HEK293 (cell line): ENCODE measurements around the gene S100A6.

Source experiments
- HOXD13 ChIP-seq: sonication (generic); formaldehyde crosslinking; IDR thresholded peaks from 2 replicates; pipeline ENCODE4 v1.8.0; 2022; ENCODE audit warnings: missing genetic modification reagents, borderline replicate concordance
- INSM2 ChIP-seq: fragments of 450-650 bp; formaldehyde crosslinking; IDR thresholded peaks from 2 replicates; pipeline ENCODE4 v1.5.1; 2016; ENCODE audit warnings: missing biosample characterization, missing genetic modification characterization
- OVOL3 ChIP-seq: fragments of 450-650 bp; formaldehyde crosslinking; IDR thresholded peaks from 2 replicates; pipeline ENCODE4 v1.5.1; 2016; ENCODE audit warnings: missing biosample characterization, missing genetic modification characterization
- PRDM1 ChIP-seq: fragments of 450-650 bp; formaldehyde crosslinking; IDR thresholded peaks from 2 replicates; pipeline ENCODE4; 2016; ENCODE audit warnings: missing biosample characterization, missing genetic modification characterization
- PRDM2 ChIP-seq: fragments of 450-650 bp; formaldehyde crosslinking; IDR thresholded peaks from 2 replicates; pipeline ENCODE4 v1.5.1; 2016; ENCODE audit warnings: missing biosample characterization, missing genetic modification characterization, borderline replicate concordance
- SP2 ChIP-seq: fragments of 450-650 bp; formaldehyde crosslinking; IDR thresholded peaks from 2 replicates; pipeline ENCODE4 v1.5.1; 2016; ENCODE audit warnings: missing biosample characterization, missing genetic modification characterization
- ZBTB10 ChIP-seq: fragments of 450-650 bp; formaldehyde crosslinking; IDR thresholded peaks from 2 replicates; pipeline ENCODE4 v1.5.1; 2016; ENCODE audit warnings: missing biosample characterization, missing genetic modification characterization
- ZBTB11 ChIP-seq: fragments of 450-650 bp; formaldehyde crosslinking; conservative IDR thresholded peaks from 2 replicates; pipeline ENCODE4 v1.5.1; 2016; ENCODE audit warnings: low read depth, missing biosample characterization, missing genetic modification characterization
- ZFHX2 ChIP-seq: fragments of 450-650 bp; formaldehyde crosslinking; conservative IDR thresholded peaks from 2 replicates; pipeline ENCODE4 v1.5.1; 2016; ENCODE audit warnings: missing biosample characterization, missing genetic modification characterization
- ZIC2 ChIP-seq: fragments of 450-650 bp; formaldehyde crosslinking; IDR thresholded peaks from 2 replicates; pipeline ENCODE4 v1.5.1; 2016; ENCODE audit warnings: missing biosample characterization, missing genetic modification characterization
- ZNF140 ChIP-seq: fragments of 450-650 bp; formaldehyde crosslinking; IDR thresholded peaks from 2 replicates; pipeline ENCODE4 v1.5.1; 2016; ENCODE audit warnings: missing biosample characterization, missing genetic modification characterization
- ZNF148 ChIP-seq: fragments of 450-650 bp; formaldehyde crosslinking; IDR thresholded peaks from 2 replicates; pipeline ENCODE4 v1.5.0; 2017; ENCODE audit warnings: missing biosample characterization, missing genetic modification characterization, borderline replicate concordance
- ZNF155 ChIP-seq: fragments of 450-650 bp; formaldehyde crosslinking; IDR thresholded peaks from 2 replicates; pipeline ENCODE4 v1.5.1; 2016; ENCODE audit warnings: missing biosample characterization, missing genetic modification characterization
- ZNF169 ChIP-seq: fragments of 450-650 bp; formaldehyde crosslinking; IDR thresholded peaks from 2 replicates; pipeline ENCODE4 v1.5.1; 2016; ENCODE audit warnings: missing biosample characterization, missing genetic modification characterization
- ZNF335 ChIP-seq: fragments of 450-650 bp; formaldehyde crosslinking; conservative IDR thresholded peaks from 2 replicates; pipeline ENCODE4 v1.5.1; 2016; ENCODE audit warnings: missing biosample characterization, missing genetic modification characterization
- ZNF48 ChIP-seq: fragments of 450-650 bp; formaldehyde crosslinking; IDR thresholded peaks from 2 replicates; pipeline ENCODE4 v1.5.1; 2016; ENCODE audit warnings: missing biosample characterization, missing genetic modification characterization
- ZNF529 ChIP-seq: fragments of 450-650 bp; formaldehyde crosslinking; IDR thresholded peaks from 2 replicates; pipeline ENCODE4 v1.5.1; 2017; ENCODE audit warnings: missing genetic modification characterization, missing biosample characterization; ENCODE audit not compliant: insufficient replicate concordance
- ZNF610 ChIP-seq: fragments of 450-650 bp; formaldehyde crosslinking; IDR thresholded peaks from 2 replicates; pipeline ENCODE4 v1.5.1; 2016; ENCODE audit warnings: missing biosample characterization, missing genetic modification characterization, borderline replicate concordance
- ZNF777 ChIP-seq: fragments of 450-650 bp; formaldehyde crosslinking; IDR thresholded peaks from 2 replicates; pipeline ENCODE4 v1.5.1; 2017; ENCODE audit warnings: missing biosample characterization, missing genetic modification characterization, borderline replicate concordance
- ZSCAN5A ChIP-seq: fragments of 450-650 bp; formaldehyde crosslinking; IDR thresholded peaks from 2 replicates; pipeline ENCODE4 v1.5.1; 2016; ENCODE audit warnings: missing biosample characterization, missing genetic modification characterization

Gene S100A6

GRCh38 chr1:153545067-153546055 is 9.6 kb upstream of the S100A6 start, which contains the start of gene S100A4 (continued):
- TF ChIP-seq ZBTB10 (tag by site-specific recombination): no peak
- TF ChIP-seq ZNF148 (tag by site-specific recombination): no peak
- no peak for TF ChIP-seq ZNF140 (tag by site-specific recombination)
- TF ChIP-seq ZNF529: no peak
- no peak for TF ChIP-seq OVOL3 (tag by site-specific recombination)
- no peak for TF ChIP-seq ZNF335 (tag by site-specific recombination)
- no peak for TF ChIP-seq ZNF169 (tag by site-specific recombination)
- no peak for TF ChIP-seq ZSCAN5A
- TF ChIP-seq ZNF48 (tag by site-specific recombination): no peak
- TF ChIP-seq ZBTB11 (tag by site-specific recombination): no peak
- TF ChIP-seq ZIC2: 0 out of 2 replicates have a peak, but pooled peaks have one; percentile 7
- TF ChIP-seq ZNF610 (tag by site-specific recombination): no peak
- no peak for TF ChIP-seq ZNF777 (tag by site-specific recombination)
- no peak for TF ChIP-seq HOXD13 (CRISPR knock-in tag)
- no peak for TF ChIP-seq PRDM1 (tag by site-specific recombination)
- peak; percentile 84 for TF ChIP-seq SP2 (tag by site-specific recombination)
- no peak for TF ChIP-seq PRDM2 (tag by site-specific recombination)
- TF ChIP-seq INSM2 (tag by site-specific recombination): no peak
- no peak for TF ChIP-seq ZNF155 (tag by site-specific recombination)
- TF ChIP-seq ZFHX2 (tag by site-specific recombination): 0 out of 2 replicates have a peak, but pooled peaks have one; percentile 30
